Spleen (tissue), 11 donors: ENCODE data around the gene TMEM9B. TPM values are rescaled to one million over a fixed set of nuclear protein-coding genes. Genes with fewer than 3 reads are reported as not detected.
"Not testable (repeated sequence)": the region's sequence is repeated elsewhere in the genome, so short reads cannot be mapped to it uniquely, and the experiment has no call there.

Source experiments
- DNase-seq: peaks from one replicate; pipeline ENCODE4 v3.0.0-alpha.2; 2020
- H3K27ac ChIP-seq, 8 donors: fragments of 200-600 bp; sonication (generic) in 7 of 8; 1 replicate in 4 of 8; 2 replicates in 4 of 8; pipeline versions ENCODE4 v1.5.0 to v1.8.0; 2016 to 2021; ENCODE audit warnings: inconsistent platforms in 4 of 8, mild to moderate bottlenecking in 4 of 8, moderate library complexity in 1 of 8
- H3K27me3 ChIP-seq, 7 donors: fragments of 200-600 bp; sonication (generic) in 6 of 7; replicated peaks in 1 of 7; 1 replicate in 4 of 7; 2 replicates in 3 of 7; pipeline versions ENCODE4 v1.5.0 to v1.8.0; 2016 to 2021; ENCODE audit warnings: inconsistent platforms in 3 of 7, mild to moderate bottlenecking in 1 of 7
- H3K36me3 ChIP-seq, 6 donors: fragments of 200-600 bp; sonication (generic) in 5 of 6; 1 replicate in 4 of 6; 2 replicates in 2 of 6; pipeline versions ENCODE4 v1.5.0 to v1.8.0; 2016 to 2021; ENCODE audit warnings: inconsistent platforms in 2 of 6
- H3K4me1 ChIP-seq, 6 donors: fragments of 200-600 bp; sonication (generic) in 5 of 6; 1 replicate in 3 of 6; 2 replicates in 3 of 6; pipeline versions ENCODE4 v1.5.0 to v1.8.0; 2016 to 2021; ENCODE audit warnings: inconsistent platforms in 3 of 6
- H3K4me3 ChIP-seq, 8 donors: fragments of 200-600 bp; sonication (generic) in 7 of 8; 1 replicate in 4 of 8; 2 replicates in 4 of 8; pipeline versions ENCODE4 v1.5.0 to v1.8.0; 2016 to 2021; ENCODE audit warnings: inconsistent platforms in 4 of 8, mild to moderate bottlenecking in 4 of 8, moderate library complexity in 2 of 8
- H3K9me3 ChIP-seq, 8 donors: fragments of 200-600 bp; sonication (generic) in 7 of 8; 1 replicate in 4 of 8; 2 replicates in 4 of 8; pipeline versions ENCODE4 v1.5.0 to v1.8.0; 2016 to 2021; ENCODE audit warnings: inconsistent platforms in 4 of 8
- POLR2A ChIP-seq, 3 donors: fragments of 450-650 bp; IDR thresholded peaks; one replicate each; pipeline ENCODE4 v1.5.1; 2017; ENCODE audit warnings: antibody characterized with exemption in 3 of 3, mild to moderate bottlenecking in 1 of 3
- POLR2AphosphoS5 ChIP-seq, 3 donors: sonication (generic); formaldehyde crosslinking; IDR thresholded peaks; one replicate each; pipeline ENCODE4 v1.5.1; 2017; ENCODE audit warnings: antibody characterized with exemption in 3 of 3
- WGBS, 5 donors: extraction: QIAGEN DNeasy Blood & Tissue Kit in 3 of 5; methylation state at CpG; one replicate each; pipeline versions ENCODE4 v1.1.5 to v1.1.7; 2013 to 2018; 5-methylcytosine and 5-hydroxymethylcytosine counted together
- intact Hi-C: fragments of 100-400 bp; cut with DNase I; formaldehyde crosslinking; loops from one replicate; pipeline ENCODE4 v1.15.0; 2023; ENCODE audit warnings: low total_unique reads
- polyA plus RNA-seq, 3 donors: library from polyadenylated mRNA; stranded (reverse); fragments of 200-250 nt; gene quantifications; one replicate each; pipeline ENCODE4 v1.2.1, GENCODE V29; 2013
- total RNA-seq, 7 donors: library from RNA; depleted of rRNA in 3 of 7; stranded (reverse); fragments of >200 nt in 3 of 7; fragmentation: NEBNext Ultra II Directional in 4 of 7; extraction: Animal tissue kit (Norgen Biotek cat#: 25700) in 4 of 7; gene quantifications; one replicate each; pipeline versions ENCODE4 v1.1.0 to v1.2.1, GENCODE V29; 2016 to 2021
- TF ChIP-seq, protein P1 (sequence below), 11 experiments: fragments of 200-600 bp in 7 of 11; fragments of 450-650 bp in 4 of 11; sonication (generic) in 4 of 11; IDR thresholded peaks in 8 of 11; conservative IDR thresholded peaks in 3 of 11; 1 replicate in 7 of 11; 2 replicates in 4 of 11; pipeline versions ENCODE4 v1.4.0 to v1.8.0; 2016 to 2021; ENCODE audit warnings: antibody characterized with exemption in 11 of 11, inconsistent platforms in 4 of 11, mild to moderate bottlenecking in 1 of 11
- donor health status: healthy with polysubstance abuse.
- donor health status: DM: no; HTN: no; CAD: no; lungs with moderate emphysema.
- donor health status: DM: no; HTN: no; CAD: no.
- donor health status: Bipolar disorder and iron deficiency.
- donor health status: healthy.
- donor health status: DM: no; HTN: no; CAD: no.
- donor health status: DM: yes; HTN: yes; CAD: no.

TMEM9B gene
- total and polyA plus RNA-seq, 10 donors: 30.2 to 56.5 (median 41.5) TPM

DNA sequence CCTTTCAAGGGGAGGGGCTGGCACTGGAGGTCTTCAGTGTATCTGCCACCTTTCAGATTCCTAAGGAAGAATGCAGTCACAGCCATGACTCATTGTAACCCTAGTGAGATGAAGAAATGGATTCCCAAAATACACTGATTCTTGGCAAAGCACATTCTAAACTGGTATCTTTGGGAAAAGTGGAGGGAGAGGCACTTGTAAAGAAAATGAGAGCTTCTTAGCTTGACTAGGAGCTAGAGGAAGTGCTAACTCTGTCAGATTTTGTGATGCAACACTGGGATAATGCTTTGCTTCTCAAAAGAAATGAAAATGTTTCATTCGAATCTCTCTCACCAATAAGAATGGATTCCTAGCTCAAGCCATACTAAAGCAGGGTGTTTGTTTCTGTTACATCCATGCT is 25.2 kb upstream of the TMEM9B start:
- intact Hi-C loops: no loop called here
- no peak for TF ChIP-seq POLR2A (IDR thresholded peaks at IDR 0.05)
- no peak for TF ChIP-seq POLR2AphosphoS5 (IDR thresholded peaks at IDR 0.05)
- WGBS, 5 donors: 49 to 88% (median 67%) methylated on average over 1 of the region's 1 CpG

DNA sequence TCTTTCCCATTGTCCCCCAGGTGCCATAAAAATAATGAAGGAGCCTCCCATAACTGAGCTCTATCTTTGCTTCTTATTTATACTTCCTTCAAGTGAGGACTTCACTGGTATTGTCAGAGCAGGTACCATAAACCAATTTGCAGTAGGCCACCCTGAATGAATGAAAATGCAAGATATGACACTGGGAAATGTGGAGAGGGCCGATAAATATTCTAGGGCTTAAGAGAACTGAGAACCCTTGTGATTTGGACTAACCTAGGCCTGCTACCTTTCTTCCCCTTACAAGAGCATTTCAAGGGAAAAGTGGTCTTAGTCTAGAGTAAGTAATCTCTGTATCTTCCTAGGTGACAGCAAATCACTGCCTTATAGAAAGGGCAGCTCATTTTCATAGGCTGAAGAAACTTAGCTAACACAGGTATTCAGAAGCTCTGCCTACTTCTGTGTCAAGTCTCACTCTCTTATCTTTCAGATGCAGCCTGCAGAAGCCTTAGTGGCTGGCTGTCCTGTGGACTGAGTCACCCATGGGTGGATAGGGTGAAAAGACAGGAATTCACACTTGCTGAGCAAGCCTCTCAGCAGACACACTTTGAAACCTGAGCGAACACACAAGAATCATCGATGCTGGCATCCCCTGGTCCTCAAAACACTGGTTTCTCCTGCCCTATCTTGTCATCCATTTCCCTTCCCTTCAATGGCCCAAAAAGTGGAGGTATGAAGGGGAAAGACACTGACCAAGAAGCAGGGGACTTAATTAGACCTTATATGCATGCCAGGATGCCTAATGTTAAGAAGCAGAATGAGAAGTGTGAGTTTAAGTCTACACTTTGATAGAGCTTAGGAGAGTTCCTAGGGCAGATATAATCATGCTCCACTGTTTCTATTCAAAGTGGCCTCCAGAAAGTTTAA is 24.3 kb upstream of the TMEM9B start:
- no peak overlapping the region for H3K27ac ChIP-seq
- DNase-seq: no peak
- TF ChIP-seq, protein P1, sequence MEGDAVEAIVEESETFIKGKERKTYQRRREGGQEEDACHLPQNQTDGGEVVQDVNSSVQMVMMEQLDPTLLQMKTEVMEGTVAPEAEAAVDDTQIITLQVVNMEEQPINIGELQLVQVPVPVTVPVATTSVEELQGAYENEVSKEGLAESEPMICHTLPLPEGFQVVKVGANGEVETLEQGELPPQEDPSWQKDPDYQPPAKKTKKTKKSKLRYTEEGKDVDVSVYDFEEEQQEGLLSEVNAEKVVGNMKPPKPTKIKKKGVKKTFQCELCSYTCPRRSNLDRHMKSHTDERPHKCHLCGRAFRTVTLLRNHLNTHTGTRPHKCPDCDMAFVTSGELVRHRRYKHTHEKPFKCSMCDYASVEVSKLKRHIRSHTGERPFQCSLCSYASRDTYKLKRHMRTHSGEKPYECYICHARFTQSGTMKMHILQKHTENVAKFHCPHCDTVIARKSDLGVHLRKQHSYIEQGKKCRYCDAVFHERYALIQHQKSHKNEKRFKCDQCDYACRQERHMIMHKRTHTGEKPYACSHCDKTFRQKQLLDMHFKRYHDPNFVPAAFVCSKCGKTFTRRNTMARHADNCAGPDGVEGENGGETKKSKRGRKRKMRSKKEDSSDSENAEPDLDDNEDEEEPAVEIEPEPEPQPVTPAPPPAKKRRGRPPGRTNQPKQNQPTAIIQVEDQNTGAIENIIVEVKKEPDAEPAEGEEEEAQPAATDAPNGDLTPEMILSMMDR (IDR thresholded peaks at IDR 0.05 in 8 of 11, conservative IDR thresholded peaks at IDR 0.05 in 3 of 11): no peak
- TF ChIP-seq POLR2AphosphoS5 (IDR thresholded peaks at IDR 0.05) (no peak), POLR2A (IDR thresholded peaks at IDR 0.05) (no peak)
- WGBS, 5 donors: 56 to 84% (median 77%) methylated on average over 3 of the region's 3 CpGs
- H3K36me3 ChIP-seq: no peaks in the 10 kb centered on the region
- no peaks in the 10 kb centered on the region for H3K4me1 ChIP-seq
- no peaks in the 10 kb centered on the region for H3K27me3 ChIP-seq
- intact Hi-C loops: no loop called here
- no peak overlapping the region for H3K4me3 ChIP-seq
- H3K9me3 ChIP-seq: no peaks in the 10 kb centered on the region

More for the DNA sequence above, 25.2 kb upstream of the TMEM9B start:
- H3K36me3 ChIP-seq: no peaks in the 10 kb centered on the region
- no peak for DNase-seq
- no peak overlapping the region for H3K4me3 ChIP-seq
- no peaks in the 10 kb centered on the region for H3K27me3 ChIP-seq
- no peak overlapping the region for H3K27ac ChIP-seq
- no peaks in the 10 kb centered on the region for H3K9me3 ChIP-seq
- no peaks in the 10 kb centered on the region for H3K4me1 ChIP-seq

DNA sequence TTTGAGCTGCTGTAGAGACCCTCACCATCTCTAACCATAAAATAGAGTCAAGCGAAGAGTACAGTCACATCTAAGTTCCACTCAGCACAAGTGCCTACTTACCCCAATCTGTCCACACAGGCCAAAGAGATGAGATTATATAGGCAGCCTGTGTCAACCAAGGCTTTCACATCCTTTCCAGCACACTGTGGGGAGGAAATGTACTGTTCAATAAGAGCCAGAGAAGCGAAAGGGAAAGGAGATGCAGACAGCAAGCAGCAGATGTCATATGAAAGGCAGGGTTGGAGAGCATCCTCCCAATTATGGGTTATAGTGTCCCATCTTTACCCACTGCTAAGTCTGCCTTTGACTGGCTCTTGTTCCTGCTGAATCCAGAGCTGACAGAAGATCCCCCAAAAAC is 23.2 kb upstream of the TMEM9B start:
- no peaks in the 10 kb centered on the region for H3K4me1 ChIP-seq
- H3K9me3 ChIP-seq: no peaks in the 10 kb centered on the region
- H3K27me3 ChIP-seq: no peaks in the 10 kb centered on the region
- H3K27ac ChIP-seq: no peak overlapping the region
- intact Hi-C loops: no loop called here
- DNase-seq: no peak
- 81 to 92% (median 82%) methylated on average over 2 of the region's 2 CpGs for WGBS, 5 donors
- H3K36me3 ChIP-seq: no peaks in the 10 kb centered on the region
- no peak overlapping the region for H3K4me3 ChIP-seq
- no peak for TF ChIP-seq POLR2AphosphoS5 (IDR thresholded peaks at IDR 0.05)
- no peak for TF ChIP-seq POLR2A (IDR thresholded peaks at IDR 0.05)
- TF ChIP-seq, protein P1 (IDR thresholded peaks at IDR 0.05 in 8 of 11, conservative IDR thresholded peaks at IDR 0.05 in 3 of 11): no peak

GRCh38 chr11:8986772-8987171 is 22.5 kb upstream of the TMEM9B start:
- H3K4me1 ChIP-seq, H3K36me3 ChIP-seq, H3K27ac ChIP-seq, H3K4me3 ChIP-seq, H3K9me3 ChIP-seq, intact Hi-C loops, H3K27me3 ChIP-seq, DNase-seq: not testable (repeated sequence)
- WGBS, 5 donors: 82 to 98% (median 96%) methylated on average over 6 of the region's 6 CpGs

- H3K9me3 ChIP-seq: no peaks in the 10 kb centered on the region
- no peaks in the 10 kb centered on the region for H3K4me1 ChIP-seq
- no peaks in the 10 kb centered on the region for H3K36me3 ChIP-seq
- H3K27ac ChIP-seq: no peak overlapping the region
- TF ChIP-seq POLR2A (IDR thresholded peaks at IDR 0.05) (no peak), POLR2AphosphoS5 (IDR thresholded peaks at IDR 0.05) (no peak)
- TF ChIP-seq, protein P1 (IDR thresholded peaks at IDR 0.05 in 8 of 11, conservative IDR thresholded peaks at IDR 0.05 in 3 of 11): no peak
- intact Hi-C loops: no loop called here
- DNase-seq: no peak
- no peak overlapping the region for H3K4me3 ChIP-seq
- WGBS, 5 donors: 83 to 98% (median 92%) methylated on average over 4 to 5 of the region's 5 CpGs
- H3K27me3 ChIP-seq: no peaks in the 10 kb centered on the region
Observed at GRCh38 chr11:8985462-8985861, 21.2 kb upstream of the TMEM9B start.
